Transverse colon (tissue), 4 donors: ENCODE results near the gene CDH18. TPM values are rescaled to one million over a fixed set of nuclear protein-coding genes. Genes with fewer than 3 reads are reported as not detected.

ENCODE experiments used
- DNase-seq: peaks from one replicate; pipeline ENCODE4 v3.0.0-alpha.2; 2019
- H3K27ac ChIP-seq, 4 donors: fragments of 200-600 bp; sonication (generic); 2 replicates each; pipeline ENCODE4 v1.5.1; 2016 to 2018; ENCODE audit warnings: inconsistent platforms in 4 of 4
- H3K27me3 ChIP-seq: fragments of 200-600 bp; sonication (generic); 2 replicates; pipeline ENCODE4 v1.5.1; 2017; ENCODE audit warnings: inconsistent platforms
- H3K36me3 ChIP-seq, 4 donors: fragments of 200-600 bp; sonication (generic); 2 replicates each; pipeline ENCODE4 v1.5.1; 2017 to 2019; ENCODE audit warnings: inconsistent platforms in 4 of 4
- H3K4me1 ChIP-seq, 4 donors: fragments of 200-600 bp; sonication (generic); 2 replicates each; pipeline ENCODE4 v1.5.1; 2017 to 2020; ENCODE audit warnings: inconsistent platforms in 4 of 4
- H3K4me3 ChIP-seq, 4 donors: fragments of 200-600 bp; sonication (generic); 1 replicate in 1 of 4; 2 replicates in 3 of 4; pipeline versions ENCODE4 v1.5.1 to v1.6.1; 2017 to 2019; ENCODE audit warnings: inconsistent platforms in 4 of 4
- H3K9me3 ChIP-seq, 2 donors: fragments of 200-600 bp; sonication (generic); 2 replicates each; pipeline ENCODE4 v1.5.1; 2017 to 2019; ENCODE audit warnings: inconsistent platforms in 2 of 2
- EP300 ChIP-seq: sonication (generic); formaldehyde crosslinking; IDR thresholded peaks from one replicate; pipeline ENCODE4 v1.6.1; 2017; ENCODE audit warnings: antibody characterized with exemption, low read depth
- POLR2A ChIP-seq: fragments of 450-650 bp; IDR thresholded peaks from one replicate; pipeline ENCODE4 v1.6.1; 2016; ENCODE audit warnings: antibody characterized with exemption, mild to moderate bottlenecking, moderate library complexity
- POLR2AphosphoS5 ChIP-seq, 3 donors: sonication (generic); formaldehyde crosslinking; IDR thresholded peaks; one replicate each; pipeline ENCODE4 v1.6.1; 2016; ENCODE audit warnings: antibody characterized with exemption in 3 of 3
- WGBS, 2 donors: methylation state at CpG; one replicate each; pipeline ENCODE4 v1.1.5; 2018; ENCODE audit warnings: low coverage in 1 of 2; 5-methylcytosine and 5-hydroxymethylcytosine counted together
- in situ Hi-C, 4 donors: fragments of 200-750 bp; cut with MboI; loops; one replicate each; pipeline versions ENCODE4 v1.15.0 to v1.15.1; 2017; ENCODE audit warnings: low sequenced_read_pairs in 3 of 4, low pct_ligation_motif_present in 1 of 4, low pct_unique_long_range_greater_than_20kb in 1 of 4
- intact Hi-C: fragments of 100-400 bp; cut with DNase I; formaldehyde crosslinking; loops from one replicate; pipeline ENCODE4 v1.15.1; 2023; ENCODE audit warnings: low total_unique reads
- total RNA-seq, 4 donors: library from RNA; depleted of rRNA; stranded (reverse); fragments of >200 nt; gene quantifications; one replicate each; pipeline ENCODE4 v1.1.0, GENCODE V29; 2016
- TF ChIP-seq, protein P1 (sequence below), 5 experiments: fragments of 200-600 bp in 3 of 5; fragments of 450-650 bp in 2 of 5; sonication (generic) in 3 of 5; IDR thresholded peaks; 1 replicate in 2 of 5; 2 replicates in 3 of 5; pipeline ENCODE4 v1.5.1; 2016 to 2017; ENCODE audit warnings: antibody characterized with exemption in 5 of 5, inconsistent platforms in 3 of 5, mild to moderate bottlenecking in 2 of 5, moderate library complexity in 1 of 5

Gene CDH18
- total RNA-seq, 4 donors from 2014 or later: not detected

DNA sequence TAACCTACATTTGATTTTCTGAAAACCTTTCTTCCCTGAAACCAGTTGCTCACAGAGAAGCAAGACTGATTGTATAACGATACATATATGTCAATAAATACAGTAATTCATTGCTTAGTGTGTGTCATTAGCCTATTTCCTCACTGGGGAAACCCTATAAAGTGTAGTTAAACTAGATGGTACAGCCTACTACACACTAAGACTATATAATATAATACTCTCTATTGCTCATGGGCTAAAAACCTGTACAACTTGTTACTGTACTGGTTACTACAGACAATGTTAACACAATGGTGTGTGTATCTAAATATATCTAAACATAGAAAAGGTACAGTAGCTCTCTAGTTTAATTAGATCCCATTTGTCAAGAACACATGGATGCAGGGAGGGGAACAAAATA is 181.2 kb downstream of the CDH18 start:
- intact Hi-C loops (no loop called here), in situ Hi-C loops (no loop called here)
- no peaks in the 10 kb centered on the region for H3K4me1 ChIP-seq
- H3K27ac ChIP-seq: no peak overlapping the region
- 63 to 64% methylated on average over 1 of the region's 1 CpG for WGBS, 2 donors
- H3K36me3 ChIP-seq: no peaks in the 10 kb centered on the region
- no peak for DNase-seq
- TF ChIP-seq POLR2A (no peak), POLR2AphosphoS5 (IDR thresholded peaks at IDR 0.05) (no peak), EP300 (no peak)
- TF ChIP-seq, protein P1, sequence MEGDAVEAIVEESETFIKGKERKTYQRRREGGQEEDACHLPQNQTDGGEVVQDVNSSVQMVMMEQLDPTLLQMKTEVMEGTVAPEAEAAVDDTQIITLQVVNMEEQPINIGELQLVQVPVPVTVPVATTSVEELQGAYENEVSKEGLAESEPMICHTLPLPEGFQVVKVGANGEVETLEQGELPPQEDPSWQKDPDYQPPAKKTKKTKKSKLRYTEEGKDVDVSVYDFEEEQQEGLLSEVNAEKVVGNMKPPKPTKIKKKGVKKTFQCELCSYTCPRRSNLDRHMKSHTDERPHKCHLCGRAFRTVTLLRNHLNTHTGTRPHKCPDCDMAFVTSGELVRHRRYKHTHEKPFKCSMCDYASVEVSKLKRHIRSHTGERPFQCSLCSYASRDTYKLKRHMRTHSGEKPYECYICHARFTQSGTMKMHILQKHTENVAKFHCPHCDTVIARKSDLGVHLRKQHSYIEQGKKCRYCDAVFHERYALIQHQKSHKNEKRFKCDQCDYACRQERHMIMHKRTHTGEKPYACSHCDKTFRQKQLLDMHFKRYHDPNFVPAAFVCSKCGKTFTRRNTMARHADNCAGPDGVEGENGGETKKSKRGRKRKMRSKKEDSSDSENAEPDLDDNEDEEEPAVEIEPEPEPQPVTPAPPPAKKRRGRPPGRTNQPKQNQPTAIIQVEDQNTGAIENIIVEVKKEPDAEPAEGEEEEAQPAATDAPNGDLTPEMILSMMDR (IDR thresholded peaks at IDR 0.05): no peak
- no peak overlapping the region for H3K4me3 ChIP-seq
- H3K27me3 ChIP-seq: no peaks in the 10 kb centered on the region
- no peaks in the 10 kb centered on the region for H3K9me3 ChIP-seq

DNA sequence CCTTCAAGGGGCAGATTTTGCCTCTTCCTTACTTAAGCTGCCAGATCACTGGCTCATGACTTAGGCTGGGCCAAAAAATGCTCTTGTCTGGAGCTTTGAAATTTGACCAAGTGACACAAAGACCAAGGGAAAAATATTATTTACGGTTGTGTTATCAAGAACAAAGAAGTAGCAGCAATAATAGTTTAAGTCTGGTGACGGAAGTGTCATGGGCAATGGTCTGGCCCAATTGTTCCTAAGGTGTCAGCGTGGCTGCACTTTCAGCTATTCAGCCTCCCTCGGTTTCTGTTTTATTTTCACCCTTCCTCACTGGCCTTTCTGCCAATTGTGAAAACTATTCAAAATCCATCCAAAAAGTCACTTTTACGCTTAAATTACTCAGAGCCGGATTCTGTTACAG is 185.3 kb downstream of the CDH18 start:
- no peak for TF ChIP-seq POLR2AphosphoS5 (IDR thresholded peaks at IDR 0.05)
- TF ChIP-seq, protein P1 (IDR thresholded peaks at IDR 0.05): no peak
- TF ChIP-seq EP300: no peak
- TF ChIP-seq POLR2A: no peak
- DNase-seq: no peak
- Histone ChIP-seq H3K27me3 (no peaks in the 10 kb centered on the region), H3K36me3 (no peaks in the 10 kb centered on the region), H3K4me1 (no peaks in the 10 kb centered on the region), H3K9me3 (no peaks in the 10 kb centered on the region), H3K27ac (no peak overlapping the region), H3K4me3 (no peak overlapping the region)
- intact Hi-C loops (no loop called here), in situ Hi-C loops (no loop called here)
- WGBS, 2 donors: 77 to 88% methylated on average over 6 of the region's 6 CpGs

DNA sequence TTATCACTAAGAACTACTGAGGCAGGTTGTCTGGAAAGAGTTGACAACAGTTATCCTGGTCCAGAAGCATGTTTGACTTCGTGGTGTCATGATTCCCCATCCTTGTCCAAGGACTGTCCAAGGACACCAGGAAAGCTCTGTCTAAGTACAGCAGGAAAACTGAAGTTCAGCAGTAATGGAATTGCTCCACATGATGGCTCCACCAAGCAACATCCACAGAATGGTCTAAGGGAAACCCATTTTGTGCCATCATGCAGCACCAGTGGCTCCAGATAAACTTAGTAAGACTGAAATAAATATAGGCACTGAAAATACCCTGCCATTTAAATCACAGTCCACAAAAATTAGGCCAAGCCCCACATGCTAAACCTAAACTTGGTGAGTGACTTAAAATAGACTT is 192.8 kb downstream of the CDH18 start:
- Histone ChIP-seq H3K27me3 (no peaks in the 10 kb centered on the region), H3K9me3 (no peaks in the 10 kb centered on the region), H3K4me1 (no peaks in the 10 kb centered on the region), H3K27ac (no peak overlapping the region), H3K36me3 (no peaks in the 10 kb centered on the region), H3K4me3 (no peak overlapping the region)
- no peak for DNase-seq
- TF ChIP-seq POLR2A: no peak
- TF ChIP-seq, protein P1 (IDR thresholded peaks at IDR 0.05): no peak
- 29 to 33% methylated on average over 1 of the region's 1 CpG for WGBS, 2 donors
- in situ Hi-C loops: no loop called here
- intact Hi-C loops: no loop called here

DNA sequence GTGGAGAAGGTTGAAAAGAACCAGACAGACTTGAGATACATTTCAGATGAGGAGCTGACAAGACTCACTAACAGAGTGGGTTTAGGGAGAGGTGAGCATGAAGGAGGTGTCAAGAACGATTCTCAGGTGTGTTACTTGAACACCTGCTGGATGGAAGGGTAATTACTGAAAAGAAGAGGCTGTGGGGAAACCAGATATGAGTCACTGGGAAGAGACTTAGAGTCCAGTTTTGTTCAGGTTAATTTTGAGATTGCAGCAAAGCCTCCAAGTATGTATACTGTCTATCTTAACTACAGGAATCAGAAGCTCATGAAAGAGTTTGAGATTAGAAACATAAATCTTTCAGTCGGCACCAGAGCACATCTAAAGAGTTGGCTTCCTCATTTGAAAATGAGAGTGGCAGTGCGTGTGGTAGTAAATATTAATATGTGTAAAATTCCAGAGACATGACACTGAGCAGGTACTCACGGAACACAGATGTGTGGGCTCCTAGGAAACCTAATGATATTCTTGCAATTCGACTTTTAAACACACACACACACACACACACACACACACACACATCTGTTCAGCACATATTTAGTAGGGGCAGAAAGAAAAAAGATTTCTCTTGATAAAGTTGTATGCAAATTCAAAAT is 197.1 kb downstream of the CDH18 start:
- no peaks in the 10 kb centered on the region for H3K36me3 ChIP-seq
- DNase-seq: no peak
- TF ChIP-seq POLR2AphosphoS5 (IDR thresholded peaks at IDR 0.05) (no peak), EP300 (no peak), POLR2A (no peak)
- TF ChIP-seq, protein P1 (IDR thresholded peaks at IDR 0.05): no peak
- H3K27ac ChIP-seq: no peak overlapping the region
- no peaks in the 10 kb centered on the region for H3K4me1 ChIP-seq
- H3K9me3 ChIP-seq: no peaks in the 10 kb centered on the region
- H3K4me3 ChIP-seq: no peak overlapping the region
- intact Hi-C loops (no loop called here), in situ Hi-C loops (no loop called here)
- no peaks in the 10 kb centered on the region for H3K27me3 ChIP-seq
- 30 to 40% methylated on average over 5 of the region's 5 CpGs for WGBS, 2 donors
